HS-27A (cell line): Measurements from ENCODE around the gene PSTK.

Experiments
- DNase-seq: peaks from one replicate; pipeline ENCODE4 v3.0.0-alpha.2; 2012; ENCODE audit warnings: low read depth, missing footprints

PSTK gene

GRCh38 chr10:122980209-122981065 lies at the start of gene PSTK:
PSTK (plus strand) TSS chr10:122980401; CDS start chr10:122980480, 79 bp downstream.
- peak; percentile 48 for DNase-seq

- no peak for DNase-seq
Observed at GRCh38 chr10:122931088-122931906, 48.9 kb upstream of the PSTK start.

GRCh38 chr10:122939133-122939855 lies 40.9 kb upstream of the PSTK start:
- no peak for DNase-seq

- DNase-seq = peak; percentile 36
Observed at GRCh38 chr10:122939856-122940543, 40.2 kb upstream of the PSTK start.

GRCh38 chr10:122949296-122949695 lies 30.9 kb upstream of the PSTK start:
- no peak for DNase-seq

GRCh38 chr10:122953902-122954730 lies 26.1 kb upstream of the PSTK start, which contains the start of gene C10orf88:
C10orf88 (minus strand) TSS chr10:122954227; CDS start chr10:122954178, 49 bp downstream.
- peak; percentile 79 for DNase-seq

GRCh38 chr10:122954731-122955050 lies 25.5 kb upstream of the PSTK start:
- no peak for DNase-seq

- no peak for DNase-seq
Observed at GRCh38 chr10:122955892-122956291, 24.3 kb upstream of the PSTK start.

GRCh38 chr10:122957474-122957873 lies 22.7 kb upstream of the PSTK start:
- DNase-seq = no peak

- no peak for DNase-seq
Observed at GRCh38 chr10:122962405-122962804, 17.8 kb upstream of the PSTK start.

GRCh38 chr10:122966879-122967278 lies 13.3 kb upstream of the PSTK start:
- no peak for DNase-seq

- DNase-seq = no peak
Observed at GRCh38 chr10:122968698-122969097, 11.5 kb upstream of the PSTK start.

GRCh38 chr10:122974023-122974422 lies 6.2 kb upstream of the PSTK start:
- DNase-seq = no peak

GRCh38 chr10:122974543-122975064 lies 5.6 kb upstream of the PSTK start:
- DNase-seq = no peak

GRCh38 chr10:122981066-122981464 lies 864 bp downstream of the PSTK start:
- no peak for DNase-seq

GRCh38 chr10:122983898-122984297 lies 3.7 kb downstream of the PSTK start:
- DNase-seq = no peak

- no peak for DNase-seq
Observed at GRCh38 chr10:122984708-122985107, 4.5 kb downstream of the PSTK start.

- DNase-seq = no peak
Observed at GRCh38 chr10:122986335-122986734, 6.1 kb downstream of the PSTK start.

- no peak for DNase-seq
Observed at GRCh38 chr10:122988501-122988900, 8.3 kb downstream of the PSTK start.

GRCh38 chr10:122990278-122990677 lies 10.1 kb downstream of the PSTK start:
- DNase-seq = no peak
